ENCODE results near the gene MRFAP1L1. TPM values are rescaled to one million over a fixed set of nuclear protein-coding genes. Genes with fewer than 3 reads are reported as not detected.
A peak's percentile ranks its signal among the peaks of the same experiment; 100 is the strongest.

MRFAP1L1 gene
- total RNA-seq, 1 donor from 2014 or later = 57.9 TPM

DNA sequence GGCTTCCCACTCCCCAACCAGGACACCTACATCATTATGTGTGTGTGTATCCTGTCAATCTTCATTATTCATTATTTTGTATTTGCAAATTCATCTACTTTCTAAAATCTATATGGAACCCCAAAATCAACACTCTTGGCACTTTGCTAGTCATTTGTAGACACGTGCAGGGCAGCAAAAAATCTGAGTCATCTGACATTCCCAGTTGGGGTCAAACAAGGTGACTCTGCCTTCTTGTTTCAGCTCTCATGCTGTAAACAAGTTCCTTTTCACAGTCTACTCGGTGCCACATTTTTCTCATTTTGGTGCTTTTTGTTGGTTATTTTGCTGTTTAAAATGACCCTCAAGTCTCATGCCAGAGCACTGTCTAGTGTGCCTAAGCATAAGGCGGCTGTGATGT, 5.9 kb downstream of the MRFAP1L1 start:
- DNase-seq (ENCODE audit: low read depth) (no peak), FAIRE-seq (no peak)
- Histone ChIP-seq H3K27me3 (ENCODE audit: control insufficient read depth, insufficient read depth, low read length) (no peaks in the 10 kb centered on the region), H3K4me3 (ENCODE audit: low read depth, low read length) (no peak overlapping the region), H3K36me3 (ENCODE audit: control insufficient read depth, insufficient read depth, low read length) (peaks cover 3% of the 10 kb centered on the region)
- TF ChIP-seq, protein P1, sequence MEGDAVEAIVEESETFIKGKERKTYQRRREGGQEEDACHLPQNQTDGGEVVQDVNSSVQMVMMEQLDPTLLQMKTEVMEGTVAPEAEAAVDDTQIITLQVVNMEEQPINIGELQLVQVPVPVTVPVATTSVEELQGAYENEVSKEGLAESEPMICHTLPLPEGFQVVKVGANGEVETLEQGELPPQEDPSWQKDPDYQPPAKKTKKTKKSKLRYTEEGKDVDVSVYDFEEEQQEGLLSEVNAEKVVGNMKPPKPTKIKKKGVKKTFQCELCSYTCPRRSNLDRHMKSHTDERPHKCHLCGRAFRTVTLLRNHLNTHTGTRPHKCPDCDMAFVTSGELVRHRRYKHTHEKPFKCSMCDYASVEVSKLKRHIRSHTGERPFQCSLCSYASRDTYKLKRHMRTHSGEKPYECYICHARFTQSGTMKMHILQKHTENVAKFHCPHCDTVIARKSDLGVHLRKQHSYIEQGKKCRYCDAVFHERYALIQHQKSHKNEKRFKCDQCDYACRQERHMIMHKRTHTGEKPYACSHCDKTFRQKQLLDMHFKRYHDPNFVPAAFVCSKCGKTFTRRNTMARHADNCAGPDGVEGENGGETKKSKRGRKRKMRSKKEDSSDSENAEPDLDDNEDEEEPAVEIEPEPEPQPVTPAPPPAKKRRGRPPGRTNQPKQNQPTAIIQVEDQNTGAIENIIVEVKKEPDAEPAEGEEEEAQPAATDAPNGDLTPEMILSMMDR (IDR thresholded peaks at IDR 0.05; ENCODE audit: insufficient read depth, low read length, severe bottlenecking) = no peak

DNA sequence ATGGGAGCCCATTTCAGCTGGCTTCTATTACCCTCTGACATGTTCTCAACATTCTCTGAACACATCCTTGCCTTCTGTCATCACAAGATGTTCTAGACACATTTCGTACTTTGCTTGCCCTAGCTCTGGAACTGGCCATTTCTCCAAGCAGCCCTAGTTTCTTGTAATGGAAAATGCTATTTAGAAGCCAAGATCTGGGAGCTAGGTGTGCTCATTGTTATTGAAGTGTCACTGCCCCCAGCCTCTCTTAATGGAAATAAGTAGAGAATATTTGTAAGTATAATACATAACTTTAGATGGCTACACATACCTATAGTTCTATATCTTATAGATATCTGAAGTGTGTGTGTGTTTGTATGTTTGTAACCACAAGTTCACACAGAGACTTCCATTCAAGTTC, 6.9 kb downstream of the MRFAP1L1 start:
- H3K27me3 ChIP-seq (ENCODE audit: control insufficient read depth, insufficient read depth, low read length) = no peaks in the 10 kb centered on the region
- H3K4me3 ChIP-seq (ENCODE audit: low read depth, low read length) = no peak overlapping the region
- no peak for FAIRE-seq
- TF ChIP-seq, protein P1 (IDR thresholded peaks at IDR 0.05; ENCODE audit: insufficient read depth, low read length, severe bottlenecking) = no peak
- no peak for DNase-seq (ENCODE audit: low read depth)
- peaks cover 3% of the 10 kb centered on the region for H3K36me3 ChIP-seq (ENCODE audit: control insufficient read depth, insufficient read depth, low read length)

DNA sequence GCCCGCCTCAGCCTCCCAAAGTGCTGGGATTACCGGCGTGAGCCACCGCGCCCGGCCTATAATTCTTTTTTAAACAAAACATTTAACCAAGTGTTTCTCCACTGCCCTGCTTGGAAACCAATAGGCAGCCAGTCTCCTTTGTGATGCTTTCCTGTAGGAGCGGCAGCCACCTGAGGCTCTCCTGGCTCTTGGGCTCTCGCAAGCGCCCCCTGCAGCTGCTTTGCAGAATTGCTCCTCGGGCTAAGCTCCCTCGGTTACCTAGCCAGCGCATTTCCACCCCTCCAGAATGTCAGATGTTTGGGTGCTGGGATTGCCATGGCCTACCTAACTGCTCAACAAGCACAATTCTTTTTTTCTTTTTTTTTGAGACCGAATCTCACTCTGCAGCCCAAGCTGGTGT, 8.3 kb downstream of the MRFAP1L1 start:
- no peak for FAIRE-seq
- Histone ChIP-seq H3K36me3 (ENCODE audit: control insufficient read depth, insufficient read depth, low read length) (peaks cover 1% of the 10 kb centered on the region), H3K4me3 (ENCODE audit: low read depth, low read length) (no peak overlapping the region), H3K27me3 (ENCODE audit: control insufficient read depth, insufficient read depth, low read length) (no peaks in the 10 kb centered on the region)
- DNase-seq (ENCODE audit: low read depth) = no peak
- TF ChIP-seq, protein P1 (IDR thresholded peaks at IDR 0.05; ENCODE audit: insufficient read depth, low read length, severe bottlenecking) = peak; percentile 19

DNA sequence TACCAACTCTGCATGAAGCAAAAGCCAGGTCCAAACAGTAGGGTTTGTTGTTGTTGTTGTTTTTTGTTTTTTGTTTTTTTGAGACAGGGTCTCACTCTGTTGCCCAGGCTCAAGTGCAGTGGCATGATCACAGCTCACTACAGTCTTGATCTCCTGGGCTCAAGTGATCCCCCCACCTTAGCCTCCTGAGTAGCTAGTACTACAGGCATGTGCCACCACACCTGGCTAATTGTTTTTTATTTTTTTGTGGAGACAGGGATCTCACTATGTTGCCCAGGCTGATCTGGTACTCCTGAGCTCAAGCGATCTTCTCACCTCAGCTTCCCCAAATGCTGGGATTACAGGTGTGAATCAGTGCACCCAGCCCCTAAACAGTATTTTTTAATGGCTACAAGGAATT, 9.8 kb downstream of the MRFAP1L1 start:
- peaks cover 5% of the 10 kb centered on the region for H3K36me3 ChIP-seq (ENCODE audit: control insufficient read depth, insufficient read depth, low read length)
- DNase-seq (ENCODE audit: low read depth) (no peak), FAIRE-seq (no peak)
- H3K4me3 ChIP-seq (ENCODE audit: low read depth, low read length) = no peak overlapping the region
- TF ChIP-seq, protein P1 (IDR thresholded peaks at IDR 0.05; ENCODE audit: insufficient read depth, low read length, severe bottlenecking) = no peak
- H3K27me3 ChIP-seq (ENCODE audit: control insufficient read depth, insufficient read depth, low read length) = no peaks in the 10 kb centered on the region

DNA sequence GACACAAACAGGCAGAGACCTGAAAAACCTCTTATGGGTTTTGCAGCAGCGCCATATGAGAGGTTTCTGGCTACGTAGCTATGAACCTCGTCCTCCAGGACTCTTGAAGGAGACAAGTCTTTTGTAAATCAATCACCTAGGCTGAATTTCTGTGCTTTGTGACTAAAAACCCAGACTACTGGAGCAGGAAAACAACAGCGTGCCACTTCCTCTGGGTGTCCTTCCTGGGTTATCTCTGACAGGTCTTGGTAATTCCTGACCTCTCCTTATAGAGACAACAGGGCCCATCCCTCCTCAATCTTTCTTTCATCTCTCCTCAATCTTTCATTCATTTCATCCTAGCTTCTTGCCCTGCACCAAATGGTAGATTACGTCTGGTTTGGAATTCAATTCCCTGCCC, 10.3 kb downstream of the MRFAP1L1 start:
- Histone ChIP-seq H3K36me3 (ENCODE audit: control insufficient read depth, insufficient read depth, low read length) (peaks cover 5% of the 10 kb centered on the region), H3K4me3 (ENCODE audit: low read depth, low read length) (no peak overlapping the region), H3K27me3 (ENCODE audit: control insufficient read depth, insufficient read depth, low read length) (no peaks in the 10 kb centered on the region)
- TF ChIP-seq, protein P1 (IDR thresholded peaks at IDR 0.05; ENCODE audit: insufficient read depth, low read length, severe bottlenecking) = no peak
- DNase-seq (ENCODE audit: low read depth) = no peak
- FAIRE-seq = no peak

DNA sequence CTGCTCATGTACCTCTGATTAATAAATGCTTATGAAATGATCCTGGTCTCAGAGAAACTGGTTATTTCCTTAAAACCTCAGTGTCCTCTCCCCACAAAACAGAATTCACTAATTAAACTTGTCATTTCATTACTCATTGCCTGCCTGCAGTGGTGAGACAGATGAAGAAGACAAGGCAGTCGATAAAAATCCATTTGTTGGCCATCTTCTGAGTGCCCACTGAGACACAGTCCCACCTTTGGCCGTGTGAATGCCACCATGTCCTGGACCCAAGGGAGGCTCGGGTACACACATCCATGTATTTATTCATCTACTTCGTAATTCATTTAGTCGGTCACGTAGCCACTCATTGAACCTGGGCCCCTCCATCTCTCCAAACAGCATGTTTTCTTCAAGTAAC, 12.5 kb downstream of the MRFAP1L1 start:
- TF ChIP-seq, protein P1 (IDR thresholded peaks at IDR 0.05; ENCODE audit: insufficient read depth, low read length, severe bottlenecking) = no peak
- Histone ChIP-seq H3K36me3 (ENCODE audit: control insufficient read depth, insufficient read depth, low read length) (peaks cover 4% of the 10 kb centered on the region), H3K27me3 (ENCODE audit: control insufficient read depth, insufficient read depth, low read length) (no peaks in the 10 kb centered on the region), H3K4me3 (ENCODE audit: low read depth, low read length) (no peak overlapping the region)
- no peak for FAIRE-seq
- DNase-seq (ENCODE audit: low read depth) = no peak
